Hepatocyte (in vitro differentiated cells): Measurements from ENCODE around the gene AZU1. TPM values are rescaled to one million over a fixed set of nuclear protein-coding genes. Genes with fewer than 3 reads are reported as not detected.

Experiments used
- DNase-seq: peaks from one replicate; pipeline ENCODE4 v3.0.0-alpha.2; 2016; ENCODE audit warnings: low spot score
- H2AFZ ChIP-seq: fragments of 200-600 bp; sonication (generic); 2 replicates; pipeline ENCODE4 v1.6.0; 2016; ENCODE audit warnings: antibody characterized with exemption, mild to moderate bottlenecking
- H3K27ac ChIP-seq: fragments of 200-600 bp; sonication (generic); 2 replicates; pipeline ENCODE4 v1.5.1; 2016; ENCODE audit warnings: mild to moderate bottlenecking
- H3K27me3 ChIP-seq: fragments of 200-600 bp; sonication (generic); 2 replicates; pipeline ENCODE4 v1.6.1; 2016
- H3K36me3 ChIP-seq: fragments of 200-600 bp; sonication (generic); replicated peaks from 2 replicates; pipeline ENCODE4 v1.5.1; 2016; ENCODE audit warnings: low read depth; ENCODE audit not compliant: insufficient read depth
- H3K4me1 ChIP-seq: fragments of 200-600 bp; sonication (generic); 2 replicates; pipeline ENCODE4 v1.5.1; 2016; ENCODE audit warnings: mild to moderate bottlenecking, moderate library complexity; ENCODE audit not compliant: insufficient read depth
- H3K4me2 ChIP-seq: fragments of 200-600 bp; sonication (generic); 2 replicates; pipeline ENCODE4 v1.6.0; 2016
- H3K4me3 ChIP-seq: fragments of 200-600 bp; sonication (generic); 2 replicates; pipeline ENCODE4 v1.5.1; 2016; ENCODE audit warnings: mild to moderate bottlenecking
- H3K79me2 ChIP-seq: fragments of 200-600 bp; sonication (generic); 2 replicates; pipeline ENCODE4 v1.6.0; 2017; ENCODE audit warnings: mild to moderate bottlenecking
- H3K9me2 ChIP-seq: fragments of 200-600 bp; sonication (generic); replicated peaks from 2 replicates; pipeline ENCODE4 v1.6.0; 2017; ENCODE audit warnings: mild to moderate bottlenecking; ENCODE audit not compliant: insufficient read depth
- H3K9me3 ChIP-seq: fragments of 200-600 bp; sonication (generic); 2 replicates; pipeline ENCODE4 v1.5.1; 2016; ENCODE audit warnings: low read depth, mild to moderate bottlenecking
- H4K20me1 ChIP-seq: fragments of 200-600 bp; sonication (generic); 2 replicates; pipeline ENCODE4 v1.6.0; 2016; ENCODE audit warnings: mild to moderate bottlenecking; ENCODE audit not compliant: insufficient read depth, poor library complexity, severe bottlenecking
- EZH2 ChIP-seq: fragments of 200-600 bp; sonication (generic); IDR thresholded peaks from 2 replicates; pipeline ENCODE4 v1.6.1; 2016; ENCODE audit warnings: antibody characterized with exemption, mild to moderate bottlenecking, borderline replicate concordance
- EZH2phosphoT487 ChIP-seq: fragments of 200-600 bp; sonication (generic); IDR thresholded peaks from one replicate; pipeline ENCODE4 v1.6.1; 2018; ENCODE audit warnings: antibody characterized with exemption, mild to moderate bottlenecking, low read depth, moderate library complexity; ENCODE audit not compliant: unreplicated experiment, severe bottlenecking
- WGBS: methylation state at CpG from one replicate; pipeline ENCODE4 v1.1.6; 2016; ENCODE audit warnings: low lambda C conversion rate; ENCODE audit errors: missing lambda C conversion rate; 5-methylcytosine and 5-hydroxymethylcytosine counted together
- polyA plus RNA-seq: library from polyadenylated mRNA; unstranded; fragments of >200 nt; fragmentation: Nextera tagmentation; extraction: Ambion mirVana; gene quantifications from 2 replicates; pipeline ENCODE4 v1.2.1, GENCODE V29; 2016
- total RNA-seq: library from RNA; depleted of rRNA; stranded (reverse); fragments of >200 nt; gene quantifications from 2 replicates; pipeline ENCODE4 v1.2.3, GENCODE V29; 2014
- TF ChIP-seq, protein P1 (sequence below): fragments of 200-600 bp; sonication (generic); IDR thresholded peaks from 2 replicates; pipeline ENCODE4 v1.5.1; 2016; ENCODE audit warnings: antibody characterized with exemption, mild to moderate bottlenecking; ENCODE audit not compliant: poor library complexity

The AZU1 gene
- total and polyA plus RNA-seq, 2 experiments from 2014 or later = 0.94 TPM; not detected in 1

DNA sequence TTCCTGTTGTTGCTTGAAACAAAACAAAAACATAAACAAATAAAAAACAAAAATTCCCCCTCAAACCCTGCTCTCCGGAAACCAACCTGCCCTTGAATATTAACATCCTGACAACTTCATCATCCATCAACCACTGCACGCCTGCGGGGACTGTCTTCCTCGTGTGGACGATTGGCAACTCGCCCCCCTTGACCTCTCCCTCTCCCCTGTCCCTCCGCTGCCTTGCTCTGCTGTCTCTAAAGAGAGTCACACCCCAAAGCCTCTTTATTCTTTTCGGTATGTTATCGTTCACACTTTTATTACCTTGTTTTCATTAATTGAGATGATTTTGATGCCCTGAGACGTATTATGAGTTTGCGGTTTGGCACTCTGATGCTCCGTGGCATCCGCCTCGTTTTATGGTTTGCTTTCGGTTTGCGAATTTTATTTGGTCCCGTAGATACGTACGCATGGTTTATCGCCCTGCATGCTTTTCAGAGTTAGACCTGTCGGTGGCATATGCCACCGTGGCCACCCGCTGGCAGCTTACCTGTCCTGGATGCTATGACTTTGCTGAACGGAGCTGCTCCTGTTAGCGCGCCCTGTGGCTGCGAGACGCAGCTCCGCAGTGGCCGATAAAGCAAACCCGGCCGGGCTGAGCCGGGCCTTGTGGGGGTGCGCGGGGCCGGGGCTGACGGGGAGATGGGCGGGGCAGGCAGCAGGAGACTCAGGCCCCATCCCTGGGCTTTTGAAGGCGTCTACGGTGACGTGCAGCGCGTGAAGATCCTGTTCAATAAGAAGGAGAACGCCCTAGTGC lies 19.8 kb upstream of the AZU1 start:
- Histone ChIP-seq H3K27me3 (no peaks in the 10 kb centered on the region), H3K36me3 (peaks cover 5% of the 10 kb centered on the region), H3K4me1 (peaks cover 3% of the 10 kb centered on the region), H3K9me3 (no peaks in the 10 kb centered on the region), H3K4me2 (no peak overlapping the region), H4K20me1 (peaks cover 86% of the 10 kb centered on the region), H3K79me2 (peaks cover 68% of the 10 kb centered on the region), H3K27ac (no peak overlapping the region), H3K4me3 (no peak overlapping the region), H3K9me2 (no peaks in the 10 kb centered on the region), H2AFZ (no peak overlapping the region)
- 95% methylated on average over 38 of the region's 44 CpGs for WGBS
- no peak for DNase-seq
- TF ChIP-seq, protein P1, sequence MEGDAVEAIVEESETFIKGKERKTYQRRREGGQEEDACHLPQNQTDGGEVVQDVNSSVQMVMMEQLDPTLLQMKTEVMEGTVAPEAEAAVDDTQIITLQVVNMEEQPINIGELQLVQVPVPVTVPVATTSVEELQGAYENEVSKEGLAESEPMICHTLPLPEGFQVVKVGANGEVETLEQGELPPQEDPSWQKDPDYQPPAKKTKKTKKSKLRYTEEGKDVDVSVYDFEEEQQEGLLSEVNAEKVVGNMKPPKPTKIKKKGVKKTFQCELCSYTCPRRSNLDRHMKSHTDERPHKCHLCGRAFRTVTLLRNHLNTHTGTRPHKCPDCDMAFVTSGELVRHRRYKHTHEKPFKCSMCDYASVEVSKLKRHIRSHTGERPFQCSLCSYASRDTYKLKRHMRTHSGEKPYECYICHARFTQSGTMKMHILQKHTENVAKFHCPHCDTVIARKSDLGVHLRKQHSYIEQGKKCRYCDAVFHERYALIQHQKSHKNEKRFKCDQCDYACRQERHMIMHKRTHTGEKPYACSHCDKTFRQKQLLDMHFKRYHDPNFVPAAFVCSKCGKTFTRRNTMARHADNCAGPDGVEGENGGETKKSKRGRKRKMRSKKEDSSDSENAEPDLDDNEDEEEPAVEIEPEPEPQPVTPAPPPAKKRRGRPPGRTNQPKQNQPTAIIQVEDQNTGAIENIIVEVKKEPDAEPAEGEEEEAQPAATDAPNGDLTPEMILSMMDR = no peak
- no peak for TF ChIP-seq EZH2
- TF ChIP-seq EZH2phosphoT487 = no peak

DNA sequence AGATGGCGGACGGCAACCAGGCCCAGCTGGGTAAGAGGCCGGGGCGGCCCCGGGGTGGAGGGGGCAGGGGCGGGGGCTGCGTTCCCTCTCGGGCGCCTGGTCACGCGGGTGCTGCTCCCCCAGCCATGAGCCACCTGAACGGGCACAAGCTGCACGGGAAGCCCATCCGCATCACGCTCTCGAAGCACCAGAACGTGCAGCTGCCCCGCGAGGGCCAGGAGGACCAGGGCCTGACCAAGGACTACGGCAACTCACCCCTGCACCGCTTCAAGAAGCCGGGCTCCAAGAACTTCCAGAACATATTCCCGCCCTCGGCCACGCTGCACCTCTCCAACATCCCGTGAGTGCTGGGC lies 19.2 kb upstream of the AZU1 start:
- DNase-seq = no peak
- H3K4me3 ChIP-seq = no peak overlapping the region
- TF ChIP-seq EZH2 (no peak), EZH2phosphoT487 (no peak)
- TF ChIP-seq, protein P1 = no peak
- whole genome bisulfite sequencing = 95% methylated on average over 11 of the region's 26 CpGs
- H3K4me2 ChIP-seq = no peak overlapping the region
- H3K9me3 ChIP-seq = no peaks in the 10 kb centered on the region
- H3K27me3 ChIP-seq = no peaks in the 10 kb centered on the region
- no peak overlapping the region for H2AFZ ChIP-seq
- no peaks in the 10 kb centered on the region for H3K9me2 ChIP-seq
- peaks cover 80% of the 10 kb centered on the region for H4K20me1 ChIP-seq
- H3K4me1 ChIP-seq = no peaks in the 10 kb centered on the region
- no peak overlapping the region for H3K27ac ChIP-seq
- H3K79me2 ChIP-seq = peaks cover 63% of the 10 kb centered on the region
- peaks cover 5% of the 10 kb centered on the region for H3K36me3 ChIP-seq

DNA sequence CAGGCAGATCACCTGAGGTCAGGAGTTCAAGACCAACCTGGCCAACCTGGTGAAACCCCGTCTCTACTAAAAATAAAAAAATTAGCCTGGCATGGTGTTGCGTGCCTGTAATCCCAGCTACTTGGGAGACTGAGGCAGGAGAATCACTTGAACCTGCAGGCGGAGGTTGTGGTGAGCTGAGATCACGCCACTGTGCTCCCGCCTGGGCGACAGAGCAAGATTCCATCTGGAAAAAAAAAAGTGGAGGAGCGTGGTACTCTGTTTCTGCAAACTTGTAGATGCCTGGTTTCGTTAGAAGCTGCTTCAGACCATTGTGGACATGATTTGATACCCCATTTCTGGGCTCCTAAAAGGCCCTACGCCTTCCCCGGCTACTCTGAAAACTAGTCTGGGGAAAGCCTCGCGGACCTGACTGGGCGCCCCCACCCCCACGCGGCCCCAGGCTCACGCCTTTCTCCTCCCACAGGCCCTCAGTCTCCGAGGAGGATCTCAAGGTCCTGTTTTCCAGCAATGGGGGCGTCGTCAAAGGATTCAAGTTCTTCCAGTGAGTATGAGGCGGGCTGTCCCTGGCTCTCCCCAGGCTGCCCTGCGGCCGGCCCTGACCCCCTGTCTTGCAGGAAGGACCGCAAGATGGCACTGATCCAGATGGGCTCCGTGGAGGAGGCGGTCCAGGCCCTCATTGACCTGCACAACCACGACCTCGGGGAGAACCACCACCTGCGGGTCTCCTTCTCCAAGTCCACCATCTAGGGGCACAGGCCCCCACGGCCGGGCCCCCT lies 17.4 kb upstream of the AZU1 start:
- Histone ChIP-seq H3K36me3 (peaks cover 5% of the 10 kb centered on the region), H3K9me2 (no peaks in the 10 kb centered on the region), H4K20me1 (peaks cover 62% of the 10 kb centered on the region), H3K4me2 (no peak overlapping the region), H3K79me2 (peaks cover 44% of the 10 kb centered on the region), H2AFZ (no peak overlapping the region), H3K4me1 (no peaks in the 10 kb centered on the region), H3K9me3 (no peaks in the 10 kb centered on the region), H3K4me3 (no peak overlapping the region), H3K27me3 (no peaks in the 10 kb centered on the region), H3K27ac (no peak overlapping the region)
- no peak for DNase-seq
- TF ChIP-seq, protein P1 = no peak
- TF ChIP-seq EZH2 (no peak), EZH2phosphoT487 (no peak)
- WGBS = 95% methylated on average over 30 of the region's 30 CpGs
